HepG2 (cell line): Measurements from ENCODE around the gene TM7SF3. TPM values are rescaled to one million over a fixed set of nuclear protein-coding genes. Genes with fewer than 3 reads are reported as not detected.

ENCODE experiments used
- ATAC-seq: fragments of 200-7000 bp; cut with Tn5 transposase; 3 replicates; pipeline ENCODE4 v1.9.1; 2020; ENCODE audit warnings: mild to moderate bottlenecking, moderate library complexity
- BruUV-seq: library from RNA; stranded (reverse); fragments of 400-500 nt; replicated peaks from 2 replicates; lab custom pipeline; 2021; lab: Mats Ljungman, UMichigan
- CTCF ChIA-PET: fragments of 300-600 bp; formaldehyde crosslinking; extraction: SDS; loops from one replicate; lab custom pipeline; 2021; ENCODE audit warnings: low total read pairs, inconsistent platforms, low intra/inter-chr PET ratio; lab: Yijun Ruan, JAX
- POLR2A ChIA-PET: fragments of 350-600 bp; sonication (Branson Sonifier 250); formaldehyde crosslinking; loops from one replicate; lab custom pipeline; 2020; ENCODE audit warnings: antibody characterized with exemption, inconsistent platforms; lab: Yijun Ruan, JAX
- DNase-seq: peaks from one replicate; pipeline ENCODE4 v3.0.0-alpha.2; 2015; ENCODE audit warnings: low spot score
- FAIRE-seq: peaks from 3 replicates; lab custom pipeline; 2011; peaks lifted over from hg19 to GRCh38; lab: Jason Lieb, UNC
- H2AFZ ChIP-seq: one replicate; pipeline ENCODE4 v1.6.1; 2011; ENCODE audit warnings: low read length, inconsistent platforms
- H3K27ac ChIP-seq: fragments of 300-600 bp; 3 replicates; pipeline ENCODE4 v1.8.0; 2011; ENCODE audit warnings: mixed run types, mild to moderate bottlenecking, mixed read lengths, low read length, inconsistent platforms; ENCODE audit not compliant: insufficient read depth; ENCODE audit errors: extremely low read length
- H3K27me3 ChIP-seq, 2 experiments: fragments of 200-600 bp in 1 of 2; 2 replicates in 1 of 2; 3 replicates in 1 of 2; pipeline versions ENCODE4 v1.6.0 to v1.8.0; 2011; ENCODE audit warnings: low read length in 2 of 2, mild to moderate bottlenecking in 2 of 2, moderate library complexity in 2 of 2, inconsistent platforms in 1 of 2; ENCODE audit not compliant: insufficient read depth in 2 of 2, control insufficient read depth in 1 of 2
- H3K36me3 ChIP-seq, 2 experiments: fragments of 200-600 bp in 1 of 2; replicated peaks in 1 of 2; 2 replicates in 1 of 2; 3 replicates in 1 of 2; pipeline versions ENCODE4 v1.5.1 to v1.8.0; 2011; ENCODE audit warnings: low read length in 2 of 2, inconsistent platforms in 1 of 2; ENCODE audit not compliant: insufficient read depth in 2 of 2, control insufficient read depth in 1 of 2
- H3K4me1 ChIP-seq: 2 replicates; pipeline ENCODE4 v1.5.1; 2012; ENCODE audit warnings: low read length, inconsistent platforms; ENCODE audit not compliant: insufficient read depth
- H3K4me2 ChIP-seq: 2 replicates; pipeline ENCODE4 v1.6.0; 2011; ENCODE audit warnings: low read depth, low read length, inconsistent platforms
- H3K4me3 ChIP-seq, 3 experiments: fragments of 200-600 bp in 1 of 3; sonication (generic), shearing (Covaris generic) in 1 of 3; replicated peaks in 1 of 3; 2 replicates each; pipeline ENCODE4 v1.5.1; 2011 to 2016; ENCODE audit warnings: low read length in 3 of 3, inconsistent platforms in 2 of 3, low read depth in 2 of 3, mild to moderate bottlenecking in 2 of 3, control low read depth in 1 of 3, mixed read lengths in 1 of 3; ENCODE audit not compliant: insufficient read depth in 1 of 3
- H3K79me2 ChIP-seq: one replicate; pipeline ENCODE4 v1.6.1; 2011; ENCODE audit warnings: low read length, inconsistent platforms; ENCODE audit not compliant: insufficient read depth
- H3K9ac ChIP-seq: 2 replicates; pipeline ENCODE4 v1.6.0; 2011; ENCODE audit warnings: mild to moderate bottlenecking, low read depth, low read length, inconsistent platforms; ENCODE audit not compliant: insufficient read depth
- H3K9me3 ChIP-seq: 2 replicates; pipeline ENCODE4 v1.5.1; 2012; ENCODE audit warnings: mild to moderate bottlenecking, low read length
- H4K20me1 ChIP-seq: 2 replicates; pipeline ENCODE4 v1.6.0; 2011; ENCODE audit warnings: inconsistent platforms, mild to moderate bottlenecking, low read length, moderate library complexity; ENCODE audit not compliant: insufficient read depth
- KLF9 ChIP-seq: IDR thresholded peaks from 2 replicates; pipeline ENCODE4 v1.6.1; 2016; ENCODE audit warnings: low read depth
- NCOA5 ChIP-seq: sonication (generic); formaldehyde crosslinking; IDR thresholded peaks from 2 replicates; pipeline ENCODE4 v1.4.0; 2020; ENCODE audit warnings: missing genetic modification reagents
- PRPF4 ChIP-seq: fragments of 200-400 bp; formaldehyde crosslinking; IDR thresholded peaks from 2 replicates; pipeline ENCODE4 v1.6.1; 2016; ENCODE audit warnings: low read length, low read depth; ENCODE audit not compliant: poor library complexity, severe bottlenecking
- RBM22 ChIP-seq: fragments of 200-400 bp; formaldehyde crosslinking; optimal IDR thresholded peaks from 2 replicates; pipeline ENCODE3; 2017; ENCODE audit warnings: mild to moderate bottlenecking, low read length, moderate library complexity
- RXRA ChIP-seq: sonication (generic); formaldehyde crosslinking; IDR thresholded peaks from 2 replicates; pipeline ENCODE4 v1.5.1; 2020; ENCODE audit warnings: missing genetic modification reagents
- TSC22D2 ChIP-seq: sonication (generic); formaldehyde crosslinking; IDR thresholded peaks from 2 replicates; pipeline ENCODE4 v1.5.1; 2020; ENCODE audit warnings: missing genetic modification reagents, mild to moderate bottlenecking, borderline replicate concordance
- XBP1 ChIP-seq: sonication (generic); formaldehyde crosslinking; IDR thresholded peaks from 2 replicates; pipeline ENCODE4 v1.5.0; 2020; ENCODE audit warnings: missing genetic modification reagents
- ZEB1 ChIP-seq: IDR thresholded peaks from 2 replicates; pipeline ENCODE4 v1.6.1; 2012; ENCODE audit warnings: mild to moderate bottlenecking, low read depth, inconsistent platforms; ENCODE audit not compliant: insufficient replicate concordance
- ZFP82 ChIP-seq: sonication (generic); formaldehyde crosslinking; IDR thresholded peaks from 2 replicates; pipeline ENCODE4 v1.5.1; 2020; ENCODE audit warnings: mild to moderate bottlenecking, missing genetic modification reagents, borderline replicate concordance
- ZNF264 ChIP-seq: sonication (generic); formaldehyde crosslinking; IDR thresholded peaks from 2 replicates; pipeline ENCODE4 v1.4.0; 2020; ENCODE audit warnings: missing genetic modification reagents
- ZNF292 ChIP-seq: sonication (generic); formaldehyde crosslinking; IDR thresholded peaks from 2 replicates; pipeline ENCODE4 v1.8.1; 2022; ENCODE audit warnings: mild to moderate bottlenecking, low read depth, missing genetic modification reagents, borderline replicate concordance
- ZNF484 ChIP-seq: sonication (generic); formaldehyde crosslinking; IDR thresholded peaks from 2 replicates; pipeline ENCODE4 v1.5.1; 2020; ENCODE audit warnings: mild to moderate bottlenecking, low read depth, missing genetic modification reagents, borderline replicate concordance
- ZNF589 ChIP-seq: sonication (generic); formaldehyde crosslinking; conservative IDR thresholded peaks from 2 replicates; pipeline ENCODE4 v1.8.0; 2022; ENCODE audit warnings: mild to moderate bottlenecking, moderate library complexity, missing genetic modification reagents
- ZNF788 ChIP-seq: sonication (generic); formaldehyde crosslinking; IDR thresholded peaks from 2 replicates; pipeline ENCODE4 v1.5.0; 2020; ENCODE audit warnings: mild to moderate bottlenecking, missing genetic modification reagents, borderline replicate concordance
- ZSCAN20 ChIP-seq: sonication (generic); formaldehyde crosslinking; IDR thresholded peaks from 2 replicates; pipeline ENCODE4 v1.4.0; 2020; ENCODE audit warnings: missing genetic modification reagents, mild to moderate bottlenecking, borderline replicate concordance
- WGBS: methylation state at CpG from one replicate; pipeline ENCODE4 v1.1.6; 2017; ENCODE audit warnings: low lambda C conversion rate; 5-methylcytosine and 5-hydroxymethylcytosine counted together
- in situ Hi-C: cut with HindIII; loops from 2 replicates; pipeline ENCODE4 v1.10.0; 2017; ENCODE audit warnings: low pct_unique_long_range_greater_than_20kb; ENCODE audit not compliant: extremely low pct_ligation_motif_present
- intact Hi-C: fragments of 100-400 bp; cut with micrococcal nuclease; formaldehyde crosslinking; loops from one replicate; pipeline ENCODE4 v1.10.0; 2022; ENCODE audit not compliant: unreplicated experiment
- polyA plus RNA-seq, 8 experiments: library from polyadenylated mRNA; depleted of rRNA in 3 of 8; stranded (reverse) in 7 of 8; unstranded in 1 of 8; fragments of >200 nt; fragmentation: Illumina TruSeq in 4 of 8; extraction: Trizol in 4 of 8; gene quantifications; 2 replicates each; pipeline versions ENCODE4 v1.2.1 to v1.2.3, GENCODE V29; 2011 to 2016; ENCODE audit warnings: low read depth in 4 of 8, missing spikeins in 1 of 8, mixed read lengths in 1 of 8; ENCODE audit not compliant: insufficient read depth in 1 of 8
- total RNA-seq, 5 experiments: library from RNA; depleted of rRNA; stranded (reverse); fragments of >200 nt; fragmentation: Illumina TruSeq; extraction: Trizol; gene quantifications; 2 replicates each; pipeline ENCODE4 v1.2.3, GENCODE V29; 2016; ENCODE audit warnings: low read depth in 1 of 5

The TM7SF3 gene
- total and polyA plus RNA-seq, 2 of the 13 experiments (the other 11 are each of a cell fraction or from before 2014, with no cell fraction given), result 116 to 142 TPM

DNA sequence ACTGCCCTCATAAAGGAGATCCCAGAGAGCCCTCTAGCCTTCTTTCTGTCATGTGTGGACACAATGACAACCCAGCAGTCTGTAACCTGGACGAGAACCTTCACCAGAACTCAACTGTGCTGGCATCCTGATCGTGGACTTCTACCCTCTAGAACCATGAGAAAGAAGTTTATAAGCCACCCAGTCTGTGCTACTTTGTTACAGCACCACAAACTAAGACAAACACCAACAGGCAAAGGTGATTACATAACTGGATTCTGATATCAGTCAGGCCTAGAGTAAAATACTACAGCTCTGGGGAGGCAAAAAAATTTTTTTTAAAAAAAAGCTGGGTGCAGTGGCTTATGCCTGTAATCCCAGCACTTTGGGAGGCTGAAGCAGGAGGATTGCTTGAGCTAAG is 18.5 kb downstream of the TM7SF3 start:
- ATAC-seq, result no peak
- FAIRE-seq, result no peak
- H3K9me3 ChIP-seq, result no peaks in the 10 kb centered on the region
- no peak for DNase-seq
- in situ Hi-C loops, result no loop called here
- peaks cover 8% of the 10 kb centered on the region; the same call in 1 of the 2 replicates for H3K4me1 ChIP-seq
- H4K20me1 ChIP-seq, result no peaks in the 10 kb centered on the region
- H3K27ac ChIP-seq, result no peak overlapping the region
- H3K36me3 ChIP-seq, result peaks cover 10 to 45% of the 10 kb centered on the region in 2 experiments
- WGBS, result 79% methylated on average over 2 of the region's 2 CpGs
- ChIA-PET CTCF (no interaction called here), POLR2A (no interaction called here)
- no peak overlapping the region for H3K9ac ChIP-seq
- H3K4me2 ChIP-seq, result no peak overlapping the region
- H2AFZ ChIP-seq, result no peak overlapping the region
- no peak for TF ChIP-seq XBP1 (CRISPR knock-in tag)
- TF ChIP-seq ZNF589 (CRISPR knock-in tag), result no peak
- TF ChIP-seq PRPF4, result no peak
- no peak for TF ChIP-seq KLF9
- TF ChIP-seq ZSCAN20 (CRISPR knock-in tag), result no peak
- TF ChIP-seq ZNF788 (CRISPR knock-in tag), result no peak
- no peak for TF ChIP-seq RXRA (CRISPR knock-in tag)
- no peak for TF ChIP-seq TSC22D2 (CRISPR knock-in tag)
- no peak for TF ChIP-seq ZEB1
- TF ChIP-seq RBM22, result no peak
- no peak for TF ChIP-seq ZFP82 (CRISPR knock-in tag)
- no peak for TF ChIP-seq ZNF484 (CRISPR knock-in tag)
- TF ChIP-seq ZNF264 (CRISPR knock-in tag), result no peak
- TF ChIP-seq ZNF292, result no peak
- no peak for TF ChIP-seq NCOA5 (CRISPR knock-in tag)
- H3K4me3 ChIP-seq, result no peak overlapping the region
- no peaks in the 10 kb centered on the region for H3K27me3 ChIP-seq
- H3K79me2 ChIP-seq, result peaks cover 2% of the 10 kb centered on the region
- BruUV-seq, result no TSS peak
- intact Hi-C loops, result no loop called here
